Activated naive CD4-positive, alpha-beta T cell treated with anti-CD3 and anti-CD28 coated beads, Interleukin-2, amount 50 U/mL, for 16 hours (primary cell): ENCODE measurements around the gene POLA2.

Experiments
- DNase-seq: peaks from one replicate; pipeline ENCODE4 v3.0.0-alpha.2; 2020

POLA2 gene

GRCh38 chr11:65341856-65342255, 80.1 kb downstream of the POLA2 start:
- no peak for DNase-seq
